ENCODE data around the gene IL21R.

DNA sequence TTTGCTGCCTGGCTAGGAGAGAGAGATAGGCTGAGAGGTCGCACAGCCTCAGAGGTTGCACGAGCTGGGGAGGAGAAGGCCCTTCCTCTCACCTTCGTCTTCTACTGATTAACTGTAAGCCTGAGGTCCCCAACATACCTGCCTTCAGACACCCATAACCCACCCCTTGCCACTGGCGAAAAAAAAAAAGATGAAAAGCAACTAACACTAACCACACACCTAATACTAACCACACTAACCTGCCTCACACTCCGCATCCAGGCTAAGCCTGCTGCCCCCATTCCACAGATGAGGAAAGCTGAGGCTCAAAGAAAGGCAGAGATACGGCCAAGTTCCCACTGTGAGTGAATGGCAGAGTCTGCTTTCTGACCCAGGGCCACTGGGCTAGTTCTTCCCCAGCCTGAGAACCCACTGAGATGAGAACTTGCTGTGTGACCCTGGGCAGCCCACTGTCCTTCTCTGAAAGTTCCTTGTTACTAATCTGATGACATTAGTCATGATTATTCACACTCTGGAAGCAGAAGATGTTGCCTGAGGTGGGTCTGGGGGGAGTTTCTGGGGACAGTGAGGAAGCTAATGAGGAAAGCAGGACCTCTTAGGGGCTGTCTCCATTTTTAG lies 4.6 kb downstream of the IL21R start:
- TF ChIP-seq TAF1 (IDR thresholded peaks at IDR 0.05; ENCODE audit: control insufficient read depth, extremely low read depth, insufficient read depth, low read length, severe bottlenecking) (no peak), MAFF (IDR thresholded peaks at IDR 0.05; ENCODE audit: low read length) (no peak), HMGN3 (IDR thresholded peaks at IDR 0.05; ENCODE audit: borderline replicate concordance, extremely low read depth, insufficient read length, low read depth, low read length) (no peak), ZNF146 (CRISPR knock-in tag; IDR thresholded peaks at IDR 0.05; ENCODE audit: unreplicated experiment) (no peak), CBX2 (IDR thresholded peaks at IDR 0.05; ENCODE audit: insufficient read depth, low read length, poor library complexity, severe bottlenecking) (no peak), XRCC5 (IDR thresholded peaks at IDR 0.05; ENCODE audit: low read depth, low read length) (no peak), EZH2 (IDR thresholded peaks at IDR 0.05; ENCODE audit: borderline replicate concordance, low read depth, low read length) (no peak), ZFX (CRISPR knock-in tag; IDR thresholded peaks at IDR 0.05) (no peak), ZNF121 (CRISPR knock-in tag; conservative IDR thresholded peaks at IDR 0.05) (no peak)
- TF ChIP-seq, protein P1, sequence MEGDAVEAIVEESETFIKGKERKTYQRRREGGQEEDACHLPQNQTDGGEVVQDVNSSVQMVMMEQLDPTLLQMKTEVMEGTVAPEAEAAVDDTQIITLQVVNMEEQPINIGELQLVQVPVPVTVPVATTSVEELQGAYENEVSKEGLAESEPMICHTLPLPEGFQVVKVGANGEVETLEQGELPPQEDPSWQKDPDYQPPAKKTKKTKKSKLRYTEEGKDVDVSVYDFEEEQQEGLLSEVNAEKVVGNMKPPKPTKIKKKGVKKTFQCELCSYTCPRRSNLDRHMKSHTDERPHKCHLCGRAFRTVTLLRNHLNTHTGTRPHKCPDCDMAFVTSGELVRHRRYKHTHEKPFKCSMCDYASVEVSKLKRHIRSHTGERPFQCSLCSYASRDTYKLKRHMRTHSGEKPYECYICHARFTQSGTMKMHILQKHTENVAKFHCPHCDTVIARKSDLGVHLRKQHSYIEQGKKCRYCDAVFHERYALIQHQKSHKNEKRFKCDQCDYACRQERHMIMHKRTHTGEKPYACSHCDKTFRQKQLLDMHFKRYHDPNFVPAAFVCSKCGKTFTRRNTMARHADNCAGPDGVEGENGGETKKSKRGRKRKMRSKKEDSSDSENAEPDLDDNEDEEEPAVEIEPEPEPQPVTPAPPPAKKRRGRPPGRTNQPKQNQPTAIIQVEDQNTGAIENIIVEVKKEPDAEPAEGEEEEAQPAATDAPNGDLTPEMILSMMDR (IDR thresholded peaks at IDR 0.05 in 2 of 3, conservative IDR thresholded peaks at IDR 0.05 in 1 of 3; ENCODE audit: insufficient read depth in 2 of 3, low read depth in 1 of 3, low read length in 3 of 3) = no peak
- TF ChIP-seq, protein P2, sequence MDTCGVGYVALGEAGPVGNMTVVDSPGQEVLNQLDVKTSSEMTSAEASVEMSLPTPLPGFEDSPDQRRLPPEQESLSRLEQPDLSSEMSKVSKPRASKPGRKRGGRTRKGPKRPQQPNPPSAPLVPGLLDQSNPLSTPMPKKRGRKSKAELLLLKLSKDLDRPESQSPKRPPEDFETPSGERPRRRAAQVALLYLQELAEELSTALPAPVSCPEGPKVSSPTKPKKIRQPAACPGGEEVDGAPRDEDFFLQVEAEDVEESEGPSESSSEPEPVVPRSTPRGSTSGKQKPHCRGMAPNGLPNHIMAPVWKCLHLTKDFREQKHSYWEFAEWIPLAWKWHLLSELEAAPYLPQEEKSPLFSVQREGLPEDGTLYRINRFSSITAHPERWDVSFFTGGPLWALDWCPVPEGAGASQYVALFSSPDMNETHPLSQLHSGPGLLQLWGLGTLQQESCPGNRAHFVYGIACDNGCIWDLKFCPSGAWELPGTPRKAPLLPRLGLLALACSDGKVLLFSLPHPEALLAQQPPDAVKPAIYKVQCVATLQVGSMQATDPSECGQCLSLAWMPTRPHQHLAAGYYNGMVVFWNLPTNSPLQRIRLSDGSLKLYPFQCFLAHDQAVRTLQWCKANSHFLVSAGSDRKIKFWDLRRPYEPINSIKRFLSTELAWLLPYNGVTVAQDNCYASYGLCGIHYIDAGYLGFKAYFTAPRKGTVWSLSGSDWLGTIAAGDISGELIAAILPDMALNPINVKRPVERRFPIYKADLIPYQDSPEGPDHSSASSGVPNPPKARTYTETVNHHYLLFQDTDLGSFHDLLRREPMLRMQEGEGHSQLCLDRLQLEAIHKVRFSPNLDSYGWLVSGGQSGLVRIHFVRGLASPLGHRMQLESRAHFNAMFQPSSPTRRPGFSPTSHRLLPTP (IDR thresholded peaks at IDR 0.05; ENCODE audit: borderline replicate concordance, extremely low read depth, insufficient read length) = no peak
- TF ChIP-seq, protein P3, sequence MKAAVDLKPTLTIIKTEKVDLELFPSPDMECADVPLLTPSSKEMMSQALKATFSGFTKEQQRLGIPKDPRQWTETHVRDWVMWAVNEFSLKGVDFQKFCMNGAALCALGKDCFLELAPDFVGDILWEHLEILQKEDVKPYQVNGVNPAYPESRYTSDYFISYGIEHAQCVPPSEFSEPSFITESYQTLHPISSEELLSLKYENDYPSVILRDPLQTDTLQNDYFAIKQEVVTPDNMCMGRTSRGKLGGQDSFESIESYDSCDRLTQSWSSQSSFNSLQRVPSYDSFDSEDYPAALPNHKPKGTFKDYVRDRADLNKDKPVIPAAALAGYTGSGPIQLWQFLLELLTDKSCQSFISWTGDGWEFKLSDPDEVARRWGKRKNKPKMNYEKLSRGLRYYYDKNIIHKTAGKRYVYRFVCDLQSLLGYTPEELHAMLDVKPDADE (conservative IDR thresholded peaks at IDR 0.05; ENCODE audit: control insufficient read depth, low read depth, low read length) = no peak
- TF ChIP-seq, protein P4, sequence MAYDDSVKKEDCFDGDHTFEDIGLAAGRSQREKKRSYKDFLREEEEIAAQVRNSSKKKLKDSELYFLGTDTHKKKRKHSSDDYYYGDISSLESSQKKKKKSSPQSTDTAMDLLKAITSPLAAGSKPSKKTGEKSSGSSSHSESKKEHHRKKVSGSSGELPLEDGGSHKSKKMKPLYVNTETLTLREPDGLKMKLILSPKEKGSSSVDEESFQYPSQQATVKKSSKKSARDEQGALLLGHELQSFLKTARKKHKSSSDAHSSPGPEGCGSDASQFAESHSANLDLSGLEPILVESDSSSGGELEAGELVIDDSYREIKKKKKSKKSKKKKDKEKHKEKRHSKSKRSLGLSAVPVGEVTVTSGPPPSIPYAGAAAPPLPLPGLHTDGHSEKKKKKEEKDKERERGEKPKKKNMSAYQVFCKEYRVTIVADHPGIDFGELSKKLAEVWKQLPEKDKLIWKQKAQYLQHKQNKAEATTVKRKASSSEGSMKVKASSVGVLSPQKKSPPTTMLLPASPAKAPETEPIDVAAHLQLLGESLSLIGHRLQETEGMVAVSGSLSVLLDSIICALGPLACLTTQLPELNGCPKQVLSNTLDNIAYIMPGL (CRISPR knock-in tag; IDR thresholded peaks at IDR 0.05) = no peak
